GM19468 (cell line): ENCODE results near the gene SLC38A11.
"Not testable (repeated sequence)": the region's sequence is repeated elsewhere in the genome, so short reads cannot be mapped to it uniquely, and the experiment has no call there.

ENCODE experiments used
- ATAC-seq: cut with Tn5 transposase; IDR thresholded peaks from one replicate; pipeline ENCODE4 v1.9.1; 2021; ENCODE audit warnings: mild to moderate bottlenecking, moderate library complexity, moderate number of reproducible peaks; ENCODE audit not compliant: unreplicated experiment; ENCODE audit errors: extremely low read depth

SLC38A11 gene, protein sequence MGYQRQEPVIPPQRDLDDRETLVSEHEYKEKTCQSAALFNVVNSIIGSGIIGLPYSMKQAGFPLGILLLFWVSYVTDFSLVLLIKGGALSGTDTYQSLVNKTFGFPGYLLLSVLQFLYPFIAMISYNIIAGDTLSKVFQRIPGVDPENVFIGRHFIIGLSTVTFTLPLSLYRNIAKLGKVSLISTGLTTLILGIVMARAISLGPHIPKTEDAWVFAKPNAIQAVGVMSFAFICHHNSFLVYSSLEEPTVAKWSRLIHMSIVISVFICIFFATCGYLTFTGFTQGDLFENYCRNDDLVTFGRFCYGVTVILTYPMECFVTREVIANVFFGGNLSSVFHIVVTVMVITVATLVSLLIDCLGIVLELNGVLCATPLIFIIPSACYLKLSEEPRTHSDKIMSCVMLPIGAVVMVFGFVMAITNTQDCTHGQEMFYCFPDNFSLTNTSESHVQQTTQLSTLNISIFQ

DNA sequence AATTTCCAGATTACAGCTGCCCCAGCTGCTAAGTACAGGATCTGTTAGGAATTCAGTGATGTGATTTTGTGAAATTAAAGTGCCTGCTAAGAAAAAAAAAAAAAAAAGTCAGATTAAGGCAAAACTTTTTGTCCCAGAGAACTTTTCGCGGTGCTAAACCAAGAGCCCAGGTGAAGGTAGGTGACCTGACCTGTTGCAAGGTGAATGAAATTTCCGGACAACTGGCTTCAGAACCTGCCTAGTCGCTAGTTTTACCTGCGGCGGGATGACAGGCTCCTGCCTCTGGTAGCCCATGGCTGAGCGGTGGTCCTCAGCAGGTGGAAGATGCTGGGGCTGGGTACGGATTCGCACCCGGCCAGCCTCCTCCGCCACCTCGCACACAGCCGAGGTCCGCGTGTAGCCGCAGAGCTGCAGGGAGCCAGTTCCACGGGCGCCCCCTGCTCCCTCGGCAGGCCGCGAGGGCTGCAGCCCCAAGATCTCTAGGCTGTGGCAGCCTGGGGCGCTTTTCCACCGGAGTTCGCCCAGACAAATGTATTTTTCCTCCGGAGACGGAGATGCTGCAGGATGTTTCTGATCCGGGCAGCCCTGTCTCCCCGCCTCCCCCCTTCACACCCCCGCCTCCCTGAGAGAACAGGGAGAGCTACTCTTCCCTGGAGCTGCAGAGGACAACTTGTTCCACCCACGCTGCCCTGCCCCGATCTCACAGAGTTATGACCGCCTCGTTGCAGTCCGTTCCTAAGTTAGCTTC, at the start of gene SLC38A11:
Gene SLC38A11 (minus strand): TSS at position 572 of the 748 bp plus-strand sequence. CDS start 278 bp downstream, at position 294.
- ATAC-seq = no peak

DNA sequence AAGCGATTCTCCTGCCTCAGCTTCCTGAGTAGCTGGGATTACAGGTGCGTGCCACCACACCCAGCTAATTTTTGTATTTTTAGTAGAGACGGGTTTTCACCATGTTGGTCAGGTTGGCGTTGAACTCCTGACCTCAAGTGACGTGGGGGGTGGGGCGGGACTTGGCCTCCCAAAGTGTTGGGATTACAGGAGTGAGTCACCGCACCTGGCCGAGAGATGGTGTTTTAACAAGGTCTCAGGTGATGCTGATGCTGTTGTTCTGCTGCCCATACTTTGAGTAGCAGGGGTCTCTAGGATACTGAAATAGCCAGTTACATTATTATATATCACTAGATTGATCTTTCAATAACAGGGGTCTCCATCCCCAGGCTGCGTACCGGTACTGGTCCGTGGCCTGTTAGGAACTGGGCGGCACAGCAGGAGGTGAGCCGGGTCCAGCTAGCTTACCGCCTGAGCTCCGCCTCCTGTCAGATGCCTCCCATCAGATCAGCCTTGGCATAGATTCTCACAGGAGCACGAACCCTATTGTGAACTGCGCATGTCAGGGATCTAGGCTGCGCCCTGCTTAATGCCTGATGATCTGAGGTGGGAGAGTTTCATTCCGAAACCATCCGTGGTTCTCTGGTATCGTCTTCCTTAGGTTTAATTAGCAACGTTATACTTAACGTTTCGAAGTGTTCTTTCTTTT, 48.3 kb upstream of the SLC38A11 start:
- ATAC-seq = no peak

DNA sequence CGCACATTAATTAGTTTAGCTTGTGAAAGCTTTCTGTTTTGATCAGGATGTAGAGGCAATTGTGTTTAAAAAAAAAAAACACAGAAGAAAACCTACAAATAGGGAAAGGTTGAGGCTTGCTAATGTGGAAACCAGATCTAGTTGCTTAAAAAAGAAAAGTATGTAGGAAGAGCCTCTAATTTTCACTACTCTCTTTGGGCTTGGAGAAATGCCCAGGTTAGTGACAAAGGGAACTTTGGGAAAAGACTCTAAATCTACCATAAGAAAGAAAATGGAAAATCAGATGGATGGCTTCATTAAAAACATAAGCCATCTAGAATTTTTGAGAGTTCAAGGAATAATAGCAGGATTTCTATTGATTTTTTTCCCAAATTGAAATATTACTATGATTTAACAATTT, 47.3 kb upstream of the SLC38A11 start:
- ATAC-seq = no peak

DNA sequence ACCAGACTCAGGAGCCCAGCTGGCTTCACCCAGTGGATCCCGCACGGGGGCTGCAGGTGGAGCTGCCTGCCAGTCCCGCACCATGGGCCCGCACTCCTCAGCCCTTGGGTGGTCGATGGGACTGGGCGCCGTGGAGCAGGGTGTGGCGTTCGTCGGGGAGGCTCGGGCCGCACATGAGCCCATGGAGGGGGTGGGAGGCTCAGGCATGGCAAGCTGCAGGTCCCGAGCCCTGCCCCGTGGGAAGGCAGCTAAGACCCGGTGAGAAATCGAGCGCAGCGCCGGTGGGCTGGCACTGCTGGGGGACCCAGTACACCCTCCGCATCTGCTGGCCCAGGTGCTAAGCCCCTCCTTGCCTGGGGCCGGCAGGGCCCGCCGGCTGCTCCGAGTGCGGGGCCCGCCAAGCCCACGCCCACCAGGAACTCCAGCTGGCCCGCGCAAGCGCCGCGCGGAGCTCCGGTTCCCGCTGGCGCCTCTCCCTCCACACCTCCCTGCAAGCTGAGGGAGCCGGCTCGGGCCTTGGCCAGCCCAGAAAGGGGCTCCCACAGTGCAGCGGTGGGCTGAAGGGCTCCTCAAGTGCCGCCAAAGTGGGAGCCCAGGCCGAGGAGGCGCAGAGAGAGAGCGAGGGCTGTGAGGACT, 39.5 kb upstream of the SLC38A11 start:
- not testable (repeated sequence) for ATAC-seq

DNA sequence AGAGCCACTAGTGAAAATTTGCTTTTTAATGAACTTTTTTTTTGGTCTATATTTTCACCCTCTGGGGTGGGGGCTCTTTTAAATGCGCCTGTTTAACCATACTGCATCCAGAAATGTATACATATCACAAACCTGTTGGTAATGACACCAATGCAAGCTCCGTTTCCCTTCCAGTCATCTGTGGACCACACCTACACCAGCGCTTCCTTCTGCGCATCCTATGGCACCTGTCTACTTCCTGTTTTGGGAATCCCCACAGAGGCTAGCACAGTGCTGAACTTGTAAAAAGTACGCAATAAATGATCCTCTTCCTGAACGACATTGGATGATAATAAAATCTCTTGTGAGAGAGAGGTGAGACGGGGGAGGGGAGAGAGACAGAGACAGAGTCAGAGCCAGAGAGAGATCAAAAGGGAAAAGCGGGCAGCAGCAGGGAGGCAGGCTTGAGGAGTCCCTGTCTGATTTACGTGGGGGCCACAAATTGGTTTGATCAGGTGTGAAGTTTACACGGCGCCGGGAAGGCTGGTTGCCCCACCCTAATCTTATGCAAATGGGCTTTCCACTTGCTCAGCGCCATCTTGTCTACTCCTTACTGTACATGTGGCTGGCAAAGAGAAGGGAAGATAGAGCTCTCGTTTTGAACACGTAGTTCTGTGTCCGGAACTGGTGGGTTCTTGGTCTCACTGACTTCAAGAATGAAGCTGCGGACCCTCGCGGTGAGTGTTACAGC, 38.1 kb upstream of the SLC38A11 start:
- ATAC-seq = no peak

DNA sequence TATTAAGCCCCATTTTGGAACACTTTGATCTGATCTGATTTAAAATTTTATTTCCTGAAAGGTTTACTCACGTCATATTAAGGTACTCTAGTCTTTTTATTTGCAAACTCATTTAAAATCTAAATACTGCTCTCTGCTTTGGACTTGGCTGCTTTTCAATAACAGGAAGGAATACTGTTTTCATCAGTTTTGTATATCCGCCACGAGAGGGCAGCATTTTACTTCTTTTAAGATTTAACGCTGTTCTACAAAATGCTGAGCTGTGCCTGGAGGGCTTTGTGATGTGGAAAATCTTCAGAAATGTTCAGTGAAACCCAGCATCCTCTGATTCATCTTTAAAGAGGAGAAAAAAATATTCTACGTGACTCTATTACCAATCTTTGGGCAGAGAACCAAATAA, 37.5 kb upstream of the SLC38A11 start:
- peak; percentile 78 for ATAC-seq

DNA sequence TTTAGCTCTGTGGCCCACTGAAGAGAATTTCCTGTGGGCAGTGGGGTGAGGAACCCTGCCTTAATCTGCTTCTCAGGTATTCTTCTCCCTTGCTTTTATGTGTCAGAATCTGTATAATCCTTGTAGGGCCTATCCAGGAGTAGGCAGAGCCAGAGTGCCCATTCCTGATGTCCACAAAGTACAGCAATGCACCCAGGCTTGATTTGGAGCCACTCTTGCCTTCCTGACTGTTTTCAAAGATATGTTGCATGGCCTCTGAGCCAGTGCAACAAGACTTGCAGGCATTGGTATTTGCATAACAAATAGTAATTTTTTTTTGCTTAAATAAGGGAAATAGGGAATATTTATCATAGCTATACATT, 36.7 kb upstream of the SLC38A11 start:
- not testable (repeated sequence) for ATAC-seq

DNA sequence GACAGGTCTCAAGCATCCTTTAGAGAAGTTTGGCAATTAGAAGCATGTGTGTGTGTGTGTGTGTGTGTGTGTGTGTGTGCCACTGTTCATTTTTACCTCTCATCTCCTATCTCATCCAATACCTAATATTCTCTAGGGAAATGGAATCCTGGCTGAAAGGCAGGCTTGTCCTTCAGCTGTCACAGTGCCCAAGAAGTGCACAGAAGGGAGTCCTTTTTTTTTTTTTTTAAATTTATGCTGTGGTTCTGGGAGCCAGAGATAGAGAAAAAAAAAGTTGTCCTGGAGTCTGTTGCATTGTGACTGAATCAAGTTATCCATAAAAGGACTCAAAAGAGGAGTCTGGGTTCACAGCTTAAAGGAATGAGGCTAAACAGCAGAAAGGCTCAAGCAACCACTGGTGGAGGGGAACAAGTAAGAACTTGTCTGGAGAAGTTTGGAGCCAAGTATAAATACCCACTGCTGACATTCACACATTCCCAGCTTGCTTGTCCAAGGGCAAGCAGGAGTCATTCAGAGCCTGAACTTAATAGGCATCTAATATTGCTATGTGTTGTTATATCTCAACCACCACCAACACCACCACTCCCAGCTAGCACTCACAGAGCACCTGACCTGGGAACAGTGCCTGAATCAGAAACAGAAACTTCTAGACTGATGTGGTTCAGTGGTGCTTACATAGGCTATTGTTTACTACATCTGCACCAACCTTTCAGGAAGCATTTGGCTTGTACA, 36.2 kb upstream of the SLC38A11 start:
- peak; percentile 75 for ATAC-seq

DNA sequence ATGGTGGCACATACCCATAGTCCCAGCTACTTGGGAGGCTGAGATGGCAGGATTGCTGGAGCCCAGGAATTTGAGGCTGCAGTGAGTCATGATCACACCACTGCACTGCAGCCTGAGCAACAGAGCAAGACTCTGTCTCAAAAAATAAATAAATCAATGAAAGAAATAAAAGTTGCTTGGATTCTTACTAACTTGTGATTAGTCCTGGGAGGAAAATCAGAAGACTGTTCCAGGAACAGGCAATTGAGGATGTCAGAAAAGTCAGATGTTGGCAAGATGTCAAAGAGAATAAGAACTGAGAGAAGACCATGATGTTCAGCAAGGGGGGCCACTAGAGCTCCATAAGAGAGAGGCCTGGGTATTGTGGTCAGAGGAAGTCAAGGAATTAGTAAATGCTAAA, 35.6 kb upstream of the SLC38A11 start:
- not testable (repeated sequence) for ATAC-seq

DNA sequence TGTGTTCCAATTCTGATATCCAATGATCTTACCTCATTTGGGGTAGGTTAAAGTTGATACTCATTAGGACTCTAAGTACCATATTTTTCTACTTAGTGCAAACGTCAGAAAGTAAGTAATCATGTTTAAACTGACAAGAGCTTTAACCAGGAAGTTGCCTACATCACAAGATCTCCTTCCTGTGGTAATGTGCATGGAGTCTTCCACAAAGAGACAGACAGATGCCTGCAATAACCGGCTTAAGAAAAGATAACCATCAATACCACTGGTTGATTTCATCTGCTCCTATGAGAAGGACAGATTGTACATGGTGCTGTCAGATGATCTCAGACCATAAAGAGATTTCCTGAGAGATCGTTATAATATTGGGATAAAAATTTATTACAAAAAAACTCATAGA, 33.5 kb upstream of the SLC38A11 start:
- ATAC-seq = not testable (repeated sequence)

DNA sequence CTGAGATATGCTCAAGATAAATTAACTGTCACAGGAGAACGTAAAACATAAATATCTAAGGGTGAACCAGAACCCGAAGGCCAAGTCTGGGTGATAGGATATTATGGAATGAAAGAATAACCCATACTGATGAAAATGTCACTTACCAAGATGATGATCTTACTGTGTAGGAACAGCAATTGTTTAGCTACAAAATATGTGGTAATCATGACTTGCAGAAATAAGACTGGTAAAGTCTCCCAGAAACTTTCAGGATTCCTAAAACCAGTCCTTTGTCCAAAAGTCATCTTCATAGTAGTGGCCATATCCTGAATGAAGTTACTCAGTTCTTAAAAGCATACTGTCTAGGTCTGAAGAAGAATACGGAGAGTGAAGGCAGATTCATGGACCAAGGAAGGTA, 30.7 kb upstream of the SLC38A11 start:
- not testable (repeated sequence) for ATAC-seq

DNA sequence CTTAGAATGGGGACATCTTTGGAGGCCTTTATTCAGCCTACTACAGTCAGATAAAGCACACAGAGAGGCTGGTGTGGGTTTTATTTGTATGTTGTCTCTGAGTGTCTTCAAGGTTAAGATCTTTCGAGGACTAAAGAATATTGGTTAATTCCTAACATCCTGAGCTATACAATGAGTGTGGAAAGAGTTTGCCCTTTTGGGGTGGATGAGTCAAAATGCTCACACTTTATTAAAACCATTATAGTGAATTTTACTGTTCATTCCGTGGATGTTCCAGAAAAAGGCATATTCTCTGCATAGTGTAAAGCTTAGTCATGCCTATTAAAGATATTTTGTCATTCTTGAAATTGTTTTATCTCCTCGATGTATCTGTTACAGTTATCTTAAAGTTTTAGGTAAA, 29.1 kb upstream of the SLC38A11 start:
- ATAC-seq = no peak

DNA sequence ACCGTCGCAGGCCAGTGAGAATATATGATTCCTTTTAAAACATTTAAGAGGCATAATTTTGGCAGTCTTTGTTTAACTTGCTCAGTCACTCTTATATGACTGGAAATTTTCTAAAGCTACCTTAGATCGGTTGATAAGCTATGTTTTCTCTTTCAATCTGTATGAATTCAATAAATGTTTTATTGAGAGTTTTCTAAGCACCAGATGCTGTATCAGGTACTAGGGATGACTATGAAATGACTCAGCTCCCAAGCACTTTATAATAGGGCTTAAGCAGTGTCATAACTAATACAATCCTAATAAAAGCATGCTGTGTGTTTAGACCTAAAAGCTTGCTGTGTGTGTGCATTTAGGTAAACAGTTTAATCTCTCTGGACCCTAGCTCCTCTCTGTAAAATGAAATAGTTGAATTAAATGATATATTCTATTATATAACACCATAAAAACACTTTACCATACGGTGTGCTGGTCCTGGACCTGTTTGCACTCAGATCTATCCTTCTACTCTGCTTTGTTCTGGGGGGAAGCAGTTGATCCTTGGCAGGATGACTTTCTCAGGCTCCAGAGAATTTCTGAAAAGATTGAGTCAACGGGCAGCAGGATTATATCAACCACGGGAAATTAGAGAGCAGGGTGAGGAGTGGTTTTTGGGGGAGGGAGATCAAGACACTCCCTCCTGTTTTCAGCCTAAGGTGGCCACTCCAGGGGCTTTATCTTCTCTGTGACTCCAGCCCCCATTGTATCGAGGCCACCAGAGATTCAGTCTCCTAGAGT, 26.1 kb upstream of the SLC38A11 start:
- no peak for ATAC-seq

DNA sequence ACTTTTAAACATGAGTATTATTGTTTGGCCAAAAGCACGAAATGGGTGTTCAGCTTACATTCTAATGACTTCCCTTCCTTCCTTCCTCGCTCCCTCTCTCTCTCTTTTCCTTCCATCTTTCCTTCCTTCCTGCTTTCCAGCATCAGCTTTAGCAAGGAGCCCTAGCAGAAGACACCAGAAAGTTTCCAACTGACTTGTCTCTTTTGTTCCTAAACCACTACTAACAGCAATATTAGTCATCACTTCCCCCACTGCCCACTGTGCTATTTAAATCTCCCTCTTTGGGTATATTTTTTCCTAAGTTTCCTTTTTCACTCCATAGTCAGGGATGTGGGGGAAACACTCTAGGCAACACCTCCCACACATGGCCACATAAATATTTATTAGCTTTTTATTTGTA, 25.4 kb upstream of the SLC38A11 start:
- ATAC-seq = not testable (repeated sequence)

DNA sequence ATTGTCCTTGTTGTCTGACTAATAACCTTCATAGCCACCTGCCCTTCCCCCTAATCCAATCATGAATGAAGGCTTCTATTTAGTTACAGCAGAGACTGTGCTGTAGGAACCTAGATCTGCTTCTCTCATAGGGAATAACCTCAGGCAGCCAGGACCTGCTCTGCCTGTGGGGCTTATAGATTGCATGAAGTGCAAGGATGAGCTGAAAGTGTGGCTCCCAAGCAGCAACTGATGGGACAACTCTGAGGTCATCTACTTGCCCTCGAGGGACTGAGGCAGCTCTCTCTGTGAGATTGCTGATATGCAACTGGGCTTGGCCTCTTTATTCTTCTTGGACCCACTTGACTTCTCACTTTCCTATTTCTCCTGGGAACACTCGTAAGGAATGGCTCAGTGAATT, 23.8 kb upstream of the SLC38A11 start:
- ATAC-seq = no peak

DNA sequence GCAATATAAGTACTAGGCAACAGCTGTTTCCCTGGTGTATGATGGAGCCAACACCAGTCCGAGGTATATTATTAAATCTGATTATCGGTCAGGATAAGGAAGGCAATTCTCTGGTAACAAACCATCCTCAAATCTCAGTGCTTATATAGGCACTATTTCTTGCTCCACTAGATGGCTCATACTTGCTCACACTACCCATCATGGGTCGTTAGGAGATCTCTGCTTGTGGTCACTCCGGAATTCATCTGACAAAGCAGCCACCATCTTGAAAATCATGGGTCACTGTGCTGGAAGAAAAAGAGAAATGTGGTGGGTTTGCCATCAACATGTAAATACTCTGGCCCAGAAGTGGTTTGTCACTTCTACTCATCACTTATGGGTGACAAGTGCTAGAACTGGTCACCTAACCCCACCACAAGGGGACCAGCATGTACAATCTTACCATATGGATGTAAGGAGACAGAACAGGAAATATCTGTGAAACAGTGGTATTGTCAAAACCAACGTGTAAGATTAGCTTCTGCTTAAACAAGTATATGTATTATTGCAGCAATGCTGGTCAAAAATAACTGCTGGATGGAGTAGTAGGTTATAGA, 21.6 kb upstream of the SLC38A11 start:
- not testable (repeated sequence) for ATAC-seq

DNA sequence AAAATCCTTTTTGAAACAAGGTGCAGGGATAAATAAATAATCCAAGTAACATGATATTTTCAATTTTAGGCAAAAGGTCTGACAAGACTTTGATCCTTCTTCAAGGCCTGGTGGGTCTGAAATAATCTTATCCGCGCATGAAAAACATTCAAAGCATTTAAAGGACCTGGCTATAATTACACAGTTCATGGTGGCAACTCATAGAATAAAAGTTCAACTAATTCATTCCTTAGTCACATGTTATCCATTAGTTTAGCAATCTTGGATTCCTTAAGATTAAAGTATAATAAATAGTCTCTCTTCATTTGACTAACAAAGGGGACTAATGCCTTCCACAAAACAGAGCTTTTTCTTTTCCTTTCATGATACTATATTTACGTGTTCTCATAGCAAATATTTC, 21.0 kb upstream of the SLC38A11 start:
- no peak for ATAC-seq

DNA sequence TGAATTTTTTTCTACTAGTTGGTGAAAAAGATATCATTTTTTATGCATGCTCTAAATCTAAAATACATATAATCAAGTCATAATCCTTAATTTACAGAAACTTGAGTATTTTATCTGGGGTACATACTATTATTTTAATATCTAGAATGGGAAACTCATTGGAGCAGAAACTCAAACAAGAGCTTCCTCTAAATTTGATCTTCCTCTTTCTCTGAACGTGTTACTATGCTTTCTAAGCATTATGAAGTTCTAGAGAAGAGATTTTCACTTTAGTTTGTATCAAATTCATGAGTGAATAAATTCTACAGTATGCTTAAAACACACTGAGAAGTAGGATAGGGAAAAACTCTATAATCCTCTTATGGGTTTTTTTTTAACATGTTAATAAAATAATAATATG, 20.6 kb upstream of the SLC38A11 start:
- ATAC-seq = no peak
